AG04450 (cell line): Measurements from ENCODE around the gene CXCR3. TPM values are rescaled to one million over a fixed set of nuclear protein-coding genes. Genes with fewer than 3 reads are reported as not detected.
"Not testable (repeated sequence)": the region's sequence is repeated elsewhere in the genome, so short reads cannot be mapped to it uniquely, and the experiment has no call there.

Experiments
- CTCF ChIA-PET: fragments of 300-600, 350-600 bp; formaldehyde crosslinking; extraction: SDS; loops from one replicate; lab custom pipeline; 2022; ENCODE audit warnings: antibody characterized with exemption, inconsistent platforms; lab: Charles Lee
- POLR2A ChIA-PET: fragments of 350-600 bp; formaldehyde crosslinking; extraction: SDS; loops from one replicate; lab custom pipeline; 2021; ENCODE audit warnings: antibody characterized with exemption, inconsistent platforms; lab: Yijun Ruan, JAX
- DNase-seq: peaks from one replicate; pipeline ENCODE4 v3.0.0-alpha.2; 2011; ENCODE audit warnings: low read depth, low spot score
- H3K27ac ChIP-seq: one replicate; pipeline ENCODE4 v1.5.1; 2012; ENCODE audit warnings: low read depth, low read length, control low read depth
- H3K27me3 ChIP-seq: one replicate; pipeline ENCODE4 v1.6.0; 2012; ENCODE audit warnings: low read length; ENCODE audit not compliant: control insufficient read depth, insufficient read depth
- H3K4me3 ChIP-seq: 2 replicates; pipeline ENCODE4 v1.5.1; 2011; ENCODE audit warnings: mild to moderate bottlenecking, low read depth, low read length, control low read depth
- H3K9me3 ChIP-seq: 2 replicates; pipeline ENCODE4 v1.5.1; 2012; ENCODE audit warnings: low read length; ENCODE audit not compliant: control insufficient read depth, insufficient read depth
- polyA plus RNA-seq: library from polyadenylated mRNA; depleted of rRNA; stranded (reverse); fragments of >200 nt; gene quantifications from 2 replicates; pipeline ENCODE4 v1.2.3, GENCODE V29; 2011
- TF ChIP-seq, protein P1 (sequence below): IDR thresholded peaks from 2 replicates; pipeline ENCODE4 v1.5.1; 2011; ENCODE audit warnings: low read depth, low read length, control low read depth, inconsistent platforms

CXCR3 gene
- polyA plus RNA-seq, 1 experiment: not detected

DNA sequence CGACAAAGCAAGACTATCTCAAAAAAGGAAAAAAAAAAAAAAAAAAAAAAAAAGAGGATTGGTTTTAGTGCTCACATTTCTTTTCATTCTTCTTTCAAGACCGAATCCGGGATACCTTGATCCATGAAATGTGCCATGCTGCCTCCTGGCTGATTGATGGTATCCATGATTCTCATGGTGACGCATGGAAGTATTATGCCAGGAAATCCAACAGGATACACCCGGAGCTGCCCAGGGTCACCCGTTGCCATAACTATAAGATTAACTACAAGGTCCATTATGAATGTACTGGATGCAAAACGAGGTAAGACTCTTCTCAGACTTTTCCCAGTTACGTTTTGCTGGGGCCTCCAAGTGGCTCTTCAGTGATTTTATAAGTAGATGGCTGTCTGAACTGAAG is 6.1 kb downstream of the CXCR3 start:
- TF ChIP-seq, protein P1, sequence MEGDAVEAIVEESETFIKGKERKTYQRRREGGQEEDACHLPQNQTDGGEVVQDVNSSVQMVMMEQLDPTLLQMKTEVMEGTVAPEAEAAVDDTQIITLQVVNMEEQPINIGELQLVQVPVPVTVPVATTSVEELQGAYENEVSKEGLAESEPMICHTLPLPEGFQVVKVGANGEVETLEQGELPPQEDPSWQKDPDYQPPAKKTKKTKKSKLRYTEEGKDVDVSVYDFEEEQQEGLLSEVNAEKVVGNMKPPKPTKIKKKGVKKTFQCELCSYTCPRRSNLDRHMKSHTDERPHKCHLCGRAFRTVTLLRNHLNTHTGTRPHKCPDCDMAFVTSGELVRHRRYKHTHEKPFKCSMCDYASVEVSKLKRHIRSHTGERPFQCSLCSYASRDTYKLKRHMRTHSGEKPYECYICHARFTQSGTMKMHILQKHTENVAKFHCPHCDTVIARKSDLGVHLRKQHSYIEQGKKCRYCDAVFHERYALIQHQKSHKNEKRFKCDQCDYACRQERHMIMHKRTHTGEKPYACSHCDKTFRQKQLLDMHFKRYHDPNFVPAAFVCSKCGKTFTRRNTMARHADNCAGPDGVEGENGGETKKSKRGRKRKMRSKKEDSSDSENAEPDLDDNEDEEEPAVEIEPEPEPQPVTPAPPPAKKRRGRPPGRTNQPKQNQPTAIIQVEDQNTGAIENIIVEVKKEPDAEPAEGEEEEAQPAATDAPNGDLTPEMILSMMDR: no peak
- POLR2A ChIA-PET: no interaction called here
- H3K27ac ChIP-seq: no peak overlapping the region
- DNase-seq: no peak
- H3K9me3 ChIP-seq: no peaks in the 10 kb centered on the region; the same call in 1 of the 2 replicates
- H3K4me3 ChIP-seq: no peak overlapping the region
- no peaks in the 10 kb centered on the region for H3K27me3 ChIP-seq
- CTCF ChIA-PET: no interaction called here

DNA sequence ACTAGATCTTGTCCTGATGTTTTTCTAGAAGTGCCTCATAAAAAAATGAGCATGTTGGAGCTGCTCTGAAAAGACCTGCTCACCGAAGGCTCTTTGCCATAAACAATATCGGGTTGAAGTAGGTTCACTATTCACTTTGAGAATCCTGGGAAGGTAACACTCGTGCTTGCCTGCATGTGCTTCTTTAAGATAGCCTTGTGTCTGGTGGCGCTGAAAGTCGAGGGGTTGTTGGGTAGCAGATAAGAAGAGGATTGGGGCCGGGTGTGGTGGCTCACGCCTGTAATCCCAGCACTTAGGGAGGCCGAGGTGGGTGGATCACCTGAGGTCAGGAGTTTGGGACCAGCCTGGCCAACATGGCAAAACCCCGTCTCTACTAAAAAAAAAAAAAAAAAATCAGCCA is 6.6 kb downstream of the CXCR3 start:
- DNase-seq, H3K27me3 ChIP-seq, H3K27ac ChIP-seq, H3K4me3 ChIP-seq, CTCF ChIA-PET, POLR2A ChIA-PET, H3K9me3 ChIP-seq: not testable (repeated sequence)

DNA sequence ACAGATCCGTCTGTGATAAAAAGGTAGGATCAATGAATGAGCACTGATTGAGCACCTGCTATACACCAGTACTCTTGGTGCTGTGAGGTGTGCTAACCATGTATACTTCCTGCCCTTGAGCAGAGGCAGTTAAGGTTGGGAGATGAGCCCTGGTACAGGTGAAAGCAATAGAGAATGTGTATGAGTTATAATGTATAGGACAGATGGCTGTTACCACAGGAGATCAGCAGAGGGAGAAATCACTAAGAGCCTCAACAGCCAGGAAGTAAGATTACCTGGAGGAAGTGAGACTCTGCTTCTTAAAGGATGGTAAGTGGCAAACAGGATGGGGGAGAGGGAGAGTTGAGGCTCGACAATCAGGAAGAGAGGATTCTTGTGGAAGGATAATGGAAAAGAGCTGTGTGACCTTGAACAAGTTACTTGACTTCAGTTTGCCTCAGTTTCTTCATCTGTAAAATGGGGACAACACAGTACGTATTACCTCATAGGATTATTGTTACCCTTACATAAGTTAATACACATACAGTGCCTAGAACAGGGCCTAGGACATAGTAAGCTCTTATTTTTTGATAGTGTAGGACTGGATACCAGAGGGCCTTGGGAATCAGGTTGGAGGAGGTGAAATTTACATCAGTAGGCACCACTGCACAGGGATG is 9.1 kb downstream of the CXCR3 start:
- Histone ChIP-seq H3K27ac (no peak overlapping the region), H3K27me3 (no peaks in the 10 kb centered on the region), H3K9me3 (no peaks in the 10 kb centered on the region), H3K4me3 (no peak overlapping the region)
- TF ChIP-seq, protein P1: no peak
- POLR2A ChIA-PET: interaction anchor here (0.7 kb wide), 1 partner anchor 18 kb away, joined by 4 read pairs; no protein-coding TSS in a partner anchor
- DNase-seq: no peak
- CTCF ChIA-PET: no interaction called here

DNA sequence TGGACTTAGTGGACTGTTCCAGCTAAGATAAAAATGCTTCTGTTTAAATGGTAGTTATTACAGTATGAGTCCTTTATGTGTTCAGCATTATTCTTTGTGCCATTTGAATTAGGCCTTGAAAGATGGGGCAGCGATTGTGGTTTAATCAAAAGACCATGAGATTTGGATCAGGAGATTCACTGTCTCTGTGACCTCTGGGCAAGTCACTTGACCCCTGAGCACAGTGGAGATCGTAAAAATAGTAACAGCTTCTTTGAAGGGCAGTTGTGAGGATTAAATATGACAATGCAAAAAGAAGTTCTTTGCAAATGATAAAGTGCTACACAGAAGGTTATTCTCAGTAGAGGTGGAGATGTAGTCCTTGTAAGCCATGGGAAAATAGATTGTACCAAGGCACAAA is 10.8 kb downstream of the CXCR3 start:
- ChIA-PET CTCF (no interaction called here), POLR2A (no interaction called here)
- Histone ChIP-seq H3K27ac (no peak overlapping the region), H3K4me3 (no peak overlapping the region), H3K9me3 (no peaks in the 10 kb centered on the region), H3K27me3 (no peaks in the 10 kb centered on the region)
- DNase-seq: no peak
- TF ChIP-seq, protein P1: no peak

DNA sequence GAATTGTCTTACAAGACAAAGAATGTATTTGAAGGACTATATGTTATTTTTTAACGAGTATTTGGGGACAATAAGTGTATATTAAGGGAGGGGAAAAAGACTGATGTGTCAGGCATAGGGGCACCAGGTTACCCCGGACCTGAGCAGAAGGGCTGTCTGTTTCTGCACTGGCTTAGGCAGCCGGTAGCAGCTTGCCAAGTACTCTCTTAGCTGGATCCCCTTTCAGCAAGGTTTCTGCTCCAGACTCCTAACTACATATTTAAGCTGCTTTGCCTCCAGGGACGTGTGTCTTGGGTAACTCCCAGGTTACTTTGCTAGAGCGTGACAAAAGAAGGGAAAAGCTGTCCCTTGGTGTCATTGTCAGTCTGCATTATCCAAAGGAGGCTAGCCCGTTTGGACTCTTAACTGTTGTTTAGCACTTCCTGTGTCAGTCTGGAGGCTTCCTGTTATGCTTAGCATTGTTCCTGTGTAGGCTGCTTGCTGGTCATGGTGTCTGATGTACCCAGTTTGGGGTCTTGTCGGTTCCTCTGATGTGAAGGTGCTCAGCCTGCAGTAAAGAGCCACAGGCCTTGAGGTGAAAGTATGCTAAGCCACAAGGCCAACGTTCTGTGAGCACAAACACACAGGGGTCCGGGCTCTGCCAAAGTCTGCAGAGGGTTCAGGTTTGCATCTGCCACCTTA is 11.6 kb downstream of the CXCR3 start:
- Histone ChIP-seq H3K27ac (no peak overlapping the region), H3K27me3 (no peaks in the 10 kb centered on the region), H3K4me3 (no peak overlapping the region), H3K9me3 (no peaks in the 10 kb centered on the region)
- no peak for DNase-seq
- CTCF ChIA-PET: no interaction called here
- TF ChIP-seq, protein P1: no peak
- POLR2A ChIA-PET: no interaction called here
